HEK293 (cell line): ENCODE results near the gene MAP4K2.
A peak's percentile ranks its signal among the peaks of the same experiment; 100 is the strongest.
"Not testable (repeated sequence)": the region's sequence is repeated elsewhere in the genome, so short reads cannot be mapped to it uniquely, and the experiment has no call there.

ENCODE experiments used
- CTCF ChIA-PET: fragments of 350-600 bp; formaldehyde crosslinking; extraction: SDS; loops from one replicate; lab custom pipeline; 2021; ENCODE audit warnings: antibody characterized with exemption; lab: Yijun Ruan, JAX
- POLR2A ChIA-PET: fragments of 300-600 bp; formaldehyde crosslinking; extraction: SDS; loops from one replicate; lab custom pipeline; 2020; ENCODE audit warnings: antibody characterized with exemption, inconsistent platforms; lab: Yijun Ruan, JAX
- H3K27ac ChIP-seq: fragments of 200-500 bp; sonication (Bioruptor generic); 2 replicates; pipeline ENCODE4 v1.5.1; 2014; ENCODE audit warnings: low read depth, low read length, control low read depth, inconsistent platforms; ENCODE audit errors: extremely low read depth
- H3K36me3 ChIP-seq, 2 experiments: fragments of 200-500 bp in 1 of 2; sonication (Bioruptor generic) in 1 of 2; 1 replicate in 1 of 2; 2 replicates in 1 of 2; pipeline ENCODE4 v1.5.1; 2014 to 2017; ENCODE audit warnings: inconsistent platforms in 2 of 2, low read length in 2 of 2; ENCODE audit not compliant: control insufficient read depth in 2 of 2, insufficient read depth in 1 of 2
- H3K4me1 ChIP-seq: fragments of 200-500 bp; sonication (Bioruptor generic); 2 replicates; pipeline ENCODE4 v1.5.1; 2014; ENCODE audit warnings: mild to moderate bottlenecking, low read length, inconsistent platforms; ENCODE audit not compliant: control insufficient read depth, insufficient read depth
- H3K4me3 ChIP-seq: 2 replicates; pipeline ENCODE4 v1.5.1; 2011; ENCODE audit warnings: low read depth, mild to moderate bottlenecking, control low read depth, low read length, moderate library complexity
- H3K9me3 ChIP-seq: fragments of 200-500 bp; sonication (Bioruptor generic); 2 replicates; pipeline ENCODE4 v1.5.1; 2014; ENCODE audit warnings: low read depth, low read length, inconsistent platforms; ENCODE audit not compliant: control insufficient read depth, insufficient read depth
- FEZF1 ChIP-seq: fragments of 450-650 bp; formaldehyde crosslinking; IDR thresholded peaks from 2 replicates; pipeline ENCODE4 v1.5.1; 2016; ENCODE audit warnings: missing biosample characterization, missing genetic modification characterization
- GLIS2 ChIP-seq: fragments of 450-650 bp; formaldehyde crosslinking; IDR thresholded peaks from 2 replicates; pipeline ENCODE4 v1.5.1; 2016; ENCODE audit warnings: missing biosample characterization, missing genetic modification characterization
- IKZF3 ChIP-seq: fragments of 450-650 bp; IDR thresholded peaks from 2 replicates; pipeline ENCODE4 v1.5.0; 2018; ENCODE audit warnings: missing biosample characterization, mild to moderate bottlenecking, missing genetic modification characterization, moderate library complexity
- KLF17 ChIP-seq: fragments of 450-650 bp; formaldehyde crosslinking; IDR thresholded peaks from 2 replicates; pipeline ENCODE4 v1.5.1; 2016; ENCODE audit warnings: missing biosample characterization, missing genetic modification characterization
- KLF8 ChIP-seq: fragments of 450-650 bp; formaldehyde crosslinking; IDR thresholded peaks from 2 replicates; pipeline ENCODE4 v1.5.1; 2016; ENCODE audit warnings: missing biosample characterization, missing genetic modification characterization
- KLF9 ChIP-seq: fragments of 450-650 bp; formaldehyde crosslinking; IDR thresholded peaks from 2 replicates; pipeline ENCODE4 v1.5.1; 2016; ENCODE audit warnings: missing biosample characterization, missing genetic modification characterization, low read depth
- PATZ1 ChIP-seq: fragments of 450-650 bp; formaldehyde crosslinking; IDR thresholded peaks from 2 replicates; pipeline ENCODE4 v1.5.1; 2016; ENCODE audit warnings: missing biosample characterization, missing genetic modification characterization
- SP3 ChIP-seq: fragments of 450-650 bp; formaldehyde crosslinking; IDR thresholded peaks from 2 replicates; pipeline ENCODE4 v1.5.1; 2016; ENCODE audit warnings: missing biosample characterization, missing genetic modification characterization
- ZBTB7A ChIP-seq: fragments of 450-650 bp; formaldehyde crosslinking; IDR thresholded peaks from 2 replicates; pipeline ENCODE4 v1.5.1; 2016; ENCODE audit warnings: low read depth, missing biosample characterization, missing genetic modification characterization
- ZEB2 ChIP-seq: fragments of 450-650 bp; formaldehyde crosslinking; IDR thresholded peaks from 2 replicates; pipeline ENCODE4 v1.5.1; 2016; ENCODE audit warnings: missing biosample characterization, missing genetic modification characterization
- ZFP69B ChIP-seq: fragments of 450-650 bp; formaldehyde crosslinking; IDR thresholded peaks from 2 replicates; pipeline ENCODE4 v1.5.1; 2016; ENCODE audit warnings: missing biosample characterization, missing genetic modification characterization
- ZNF157 ChIP-seq: fragments of 450-650 bp; formaldehyde crosslinking; IDR thresholded peaks from 2 replicates; pipeline ENCODE4 v1.5.1; 2016; ENCODE audit warnings: missing biosample characterization, missing genetic modification characterization
- ZNF16 ChIP-seq: fragments of 450-650 bp; formaldehyde crosslinking; IDR thresholded peaks from 2 replicates; pipeline ENCODE4 v1.5.1; 2016; ENCODE audit warnings: low read depth, missing biosample characterization, missing genetic modification characterization
- ZNF175 ChIP-seq: fragments of 450-650 bp; formaldehyde crosslinking; IDR thresholded peaks from 2 replicates; pipeline ENCODE4 v1.5.1; 2016; ENCODE audit warnings: missing biosample characterization, missing genetic modification characterization
- ZNF394 ChIP-seq: fragments of 450-650 bp; formaldehyde crosslinking; IDR thresholded peaks from 2 replicates; pipeline ENCODE4 v1.5.1; 2016; ENCODE audit warnings: missing biosample characterization, missing genetic modification characterization, mild to moderate bottlenecking, moderate library complexity, borderline replicate concordance
- ZNF423 ChIP-seq: fragments of 450-650 bp; formaldehyde crosslinking; IDR thresholded peaks from 2 replicates; pipeline ENCODE4 v1.5.1; 2016; ENCODE audit warnings: missing biosample characterization, missing genetic modification characterization
- ZNF585B ChIP-seq: fragments of 450-650 bp; formaldehyde crosslinking; IDR thresholded peaks from 2 replicates; pipeline ENCODE4 v1.5.1; 2016; ENCODE audit warnings: missing biosample characterization, missing genetic modification characterization
- ZNF623 ChIP-seq: fragments of 450-650 bp; formaldehyde crosslinking; IDR thresholded peaks from 2 replicates; pipeline ENCODE4 v1.5.1; 2016; ENCODE audit warnings: missing biosample characterization, missing genetic modification characterization
- ZNF658 ChIP-seq: fragments of 450-650 bp; formaldehyde crosslinking; IDR thresholded peaks from 2 replicates; pipeline ENCODE4; 2016; ENCODE audit warnings: missing biosample characterization, missing genetic modification characterization
- ZNF701 ChIP-seq: fragments of 450-650 bp; formaldehyde crosslinking; IDR thresholded peaks from 2 replicates; pipeline ENCODE4 v1.5.1; 2016; ENCODE audit warnings: missing biosample characterization, missing genetic modification characterization
- ZNF76 ChIP-seq: fragments of 450-650 bp; formaldehyde crosslinking; IDR thresholded peaks from 2 replicates; pipeline ENCODE4; 2016; ENCODE audit warnings: low read depth, missing biosample characterization, missing genetic modification characterization, borderline replicate concordance
- ZSCAN23 ChIP-seq: fragments of 450-650 bp; formaldehyde crosslinking; IDR thresholded peaks from 2 replicates; pipeline ENCODE4 v1.5.1; 2016; ENCODE audit warnings: missing biosample characterization, missing genetic modification characterization
- ZSCAN30 ChIP-seq: fragments of 450-650 bp; IDR thresholded peaks from 2 replicates; pipeline ENCODE4 v1.5.1; 2018; ENCODE audit warnings: missing biosample characterization, mild to moderate bottlenecking, missing genetic modification characterization, moderate library complexity
- TF ChIP-seq, protein P1 (sequence below): fragments of 450-650 bp; formaldehyde crosslinking; IDR thresholded peaks from 2 replicates; pipeline ENCODE4 v1.5.1; 2016; ENCODE audit warnings: missing biosample characterization, missing genetic modification characterization
- TF ChIP-seq, protein P2 (sequence below): fragments of 450-650 bp; formaldehyde crosslinking; IDR thresholded peaks from 2 replicates; pipeline ENCODE4 v1.5.1; 2016; ENCODE audit warnings: missing biosample characterization, missing genetic modification characterization

Gene MAP4K2

GRCh38 chr11:64846998-64847666 lies 44.1 kb upstream of the MAP4K2 start (continued):
- TF ChIP-seq ZNF175 = no peak
- no peak for TF ChIP-seq ZNF16
- no peak for TF ChIP-seq ZNF394 (tag by site-specific recombination)
- peak; percentile 74 for TF ChIP-seq ZSCAN30 (tag by site-specific recombination)
- TF ChIP-seq ZNF701 (tag by site-specific recombination) = no peak
- peak; percentile 46; the same call in 1 of the 2 replicates for TF ChIP-seq GLIS2 (tag by site-specific recombination)
- peak; percentile 82 for TF ChIP-seq KLF8 (tag by site-specific recombination)
- TF ChIP-seq PATZ1 = peak; percentile 43; the same call in 1 of the 2 replicates
- TF ChIP-seq ZEB2 (tag by site-specific recombination) = 0 out of 2 replicates have a peak, but pooled peaks have one; percentile 28
- TF ChIP-seq, protein P1, sequence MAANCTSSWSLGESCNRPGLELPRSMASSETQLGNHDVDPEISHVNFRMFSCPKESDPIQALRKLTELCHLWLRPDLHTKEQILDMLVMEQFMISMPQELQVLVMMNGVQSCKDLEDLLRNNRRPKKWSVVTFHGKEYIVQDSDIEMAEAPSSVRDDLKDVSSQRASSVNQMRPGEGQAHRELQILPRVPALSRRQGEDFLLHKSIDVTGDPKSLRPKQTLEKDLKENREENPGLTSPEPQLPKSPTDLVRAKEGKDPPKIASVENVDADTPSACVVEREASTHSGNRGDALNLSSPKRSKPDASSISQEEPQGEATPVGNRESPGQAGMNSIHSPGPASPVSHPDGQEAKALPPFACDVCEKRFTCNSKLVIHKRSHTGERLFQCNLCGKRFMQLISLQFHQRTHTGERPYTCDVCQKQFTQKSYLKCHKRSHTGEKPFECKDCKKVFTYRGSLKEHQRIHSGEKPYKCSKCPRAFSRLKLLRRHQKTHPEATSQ (tag by site-specific recombination) = no peak
- peak; percentile 93 for TF ChIP-seq IKZF3 (tag by site-specific recombination)

GRCh38 chr11:64845776-64846129 lies 42.7 kb upstream of the MAP4K2 start:
- H3K36me3 ChIP-seq, H3K4me1 ChIP-seq, H3K27ac ChIP-seq, H3K4me3 ChIP-seq, H3K9me3 ChIP-seq: not testable (repeated sequence)
- ChIA-PET POLR2A (interaction anchor here (0.8 kb wide), 1 partner anchor 85 kb away, joined by 3 read pairs; no protein-coding TSS in a partner anchor), CTCF (interaction anchor here (0.6 to 8.0 kb wide), 12 partner anchors 12 to 516 kb away, joined by 3 to 111 read pairs (median 6); partner anchors contain the start of genes BATF2 and EHD1)

DNA sequence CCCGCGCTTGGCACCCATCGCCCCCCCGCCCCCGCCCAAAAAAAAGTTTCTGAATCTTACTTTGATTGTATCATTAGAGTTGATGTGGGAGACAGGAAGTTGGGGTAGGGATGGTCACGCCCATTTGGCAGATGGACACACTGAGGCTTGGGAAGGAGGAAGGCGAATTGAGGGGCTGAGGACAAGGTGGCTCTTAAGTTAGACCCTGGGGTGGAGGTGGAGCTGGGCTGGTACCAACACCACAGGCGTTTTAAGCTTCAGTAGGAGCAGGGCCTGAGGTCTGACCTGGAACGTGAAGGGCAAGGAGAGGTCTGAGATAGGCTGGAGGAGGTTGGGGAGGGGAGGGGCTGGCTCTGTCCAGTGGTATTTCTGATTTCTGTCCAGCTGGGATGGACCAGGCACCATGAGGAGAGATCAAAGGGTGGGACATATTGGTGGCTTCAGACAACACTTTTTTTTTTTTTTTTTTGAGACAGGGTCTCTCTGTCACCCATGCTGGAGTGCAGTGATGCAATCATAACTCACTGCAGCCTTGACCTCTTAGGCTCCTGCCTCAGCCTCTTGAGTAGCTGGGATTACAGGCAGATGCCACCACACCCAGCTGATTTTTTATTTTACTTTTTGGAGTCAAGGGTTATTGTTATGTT lies 42.2 kb upstream of the MAP4K2 start:
- Histone ChIP-seq H3K27ac (no peak overlapping the region), H3K9me3 (no peaks in the 10 kb centered on the region), H3K4me3 (no peak overlapping the region), H3K4me1 (no peaks in the 10 kb centered on the region; the same call in 1 of the 2 replicates), H3K36me3 (no peaks in the 10 kb centered on the region)
- CTCF ChIA-PET = interaction anchor here (0.6 to 8.0 kb wide), 9 partner anchors 10 to 322 kb away, joined by 3 to 111 read pairs (median 7); partner anchors contain the start of gene BATF2
- POLR2A ChIA-PET = interaction anchor here (0.8 kb wide), 1 partner anchor 84 kb away, joined by 3 read pairs; no protein-coding TSS in a partner anchor
- TF ChIP-seq KLF17 (0 out of 2 replicates have a peak, but pooled peaks have one; percentile 23), ZNF585B (tag by site-specific recombination) (no peak), FEZF1 (tag by site-specific recombination) (no peak), KLF9 (tag by site-specific recombination) (0 out of 2 replicates have a peak, but pooled peaks have one; percentile 8), ZNF623 (tag by site-specific recombination) (peak; percentile 26; the same call in 1 of the 2 replicates), ZNF658 (no peak), ZNF157 (tag by site-specific recombination) (no peak), ZFP69B (tag by site-specific recombination) (no peak), KLF8 (tag by site-specific recombination) (0 out of 2 replicates have a peak, but pooled peaks have one; percentile 18), ZBTB7A (tag by site-specific recombination) (no peak), ZNF423 (tag by site-specific recombination) (no peak), SP3 (tag by site-specific recombination) (peak; percentile 7; the same call in 1 of the 2 replicates), PATZ1 (peak; percentile 38; the same call in 1 of the 2 replicates), ZNF76 (no peak; the same call in 1 of the 2 replicates), ZSCAN23 (tag by site-specific recombination) (0 out of 2 replicates have a peak, but pooled peaks have one; percentile 39)
- TF ChIP-seq, protein P2, sequence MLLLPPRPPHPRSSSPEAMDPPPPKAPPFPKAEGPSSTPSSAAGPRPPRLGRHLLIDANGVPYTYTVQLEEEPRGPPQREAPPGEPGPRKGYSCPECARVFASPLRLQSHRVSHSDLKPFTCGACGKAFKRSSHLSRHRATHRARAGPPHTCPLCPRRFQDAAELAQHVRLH = peak; percentile 76
